Central memory CD8-positive, alpha-beta T cell (primary cell): ENCODE results near the gene ATP11A.
"Not testable (repeated sequence)": the region's sequence is repeated elsewhere in the genome, so short reads cannot be mapped to it uniquely, and the experiment has no call there.

ENCODE experiments used
- ATAC-seq: fragments of 150-1000 bp; cut with Tn5 transposase; replicated peaks from 2 replicates; pipeline ENCODE4 v1.10.0; 2022; ENCODE audit warnings: mild to moderate bottlenecking, moderate FRiP score, moderate number of reproducible peaks; ENCODE audit not compliant: poor library complexity, severe bottlenecking; ENCODE audit errors: extremely low read depth
- DNase-seq, 2 donors: peaks; one replicate each; pipeline ENCODE4 v3.0.0; 2021; ENCODE audit warnings: low spot score in 2 of 2
- H3K27ac Mint-ChIP-seq: one replicate; pipeline ENCODE4 v1.8.0; 2022; ENCODE audit warnings: low read depth, mild to moderate bottlenecking, moderate library complexity, mixed read lengths
- H3K27me3 Mint-ChIP-seq: one replicate; pipeline ENCODE4 v1.8.0; 2022; ENCODE audit warnings: mixed read lengths
- H3K36me3 Mint-ChIP-seq: one replicate; pipeline ENCODE4 v1.8.0; 2022; ENCODE audit warnings: mild to moderate bottlenecking, moderate library complexity, mixed read lengths; ENCODE audit not compliant: insufficient read depth
- H3K4me1 Mint-ChIP-seq: one replicate; pipeline ENCODE4 v1.8.0; 2022; ENCODE audit warnings: mixed read lengths
- H3K4me3 Mint-ChIP-seq: one replicate; pipeline ENCODE4 v1.8.0; 2022; ENCODE audit warnings: mild to moderate bottlenecking, moderate library complexity, mixed read lengths
- H3K9me3 Mint-ChIP-seq: one replicate; pipeline ENCODE4 v1.8.0; 2022; ENCODE audit warnings: mixed read lengths

ATP11A gene

GRCh38 chr13:112675366-112675756 is 14.5 kb upstream of the ATP11A start:
- H3K4me3 Mint-ChIP-seq = no peak overlapping the region
- H3K9me3 Mint-ChIP-seq = no peaks in the 10 kb centered on the region
- H3K4me1 Mint-ChIP-seq = no peaks in the 10 kb centered on the region
- DNase-seq = no peak
- no peaks in the 10 kb centered on the region for H3K36me3 Mint-ChIP-seq
- no peak for ATAC-seq
- H3K27ac Mint-ChIP-seq = no peak overlapping the region
- H3K27me3 Mint-ChIP-seq = peaks cover 55% of the 10 kb centered on the region

GRCh38 chr13:112677421-112677962 is 12.3 kb upstream of the ATP11A start:
- H3K27ac Mint-ChIP-seq, H3K4me1 Mint-ChIP-seq, DNase-seq, H3K9me3 Mint-ChIP-seq, H3K4me3 Mint-ChIP-seq, H3K36me3 Mint-ChIP-seq, ATAC-seq: not testable (repeated sequence)
- H3K27me3 Mint-ChIP-seq = peaks cover 49% of the 10 kb centered on the region

DNA sequence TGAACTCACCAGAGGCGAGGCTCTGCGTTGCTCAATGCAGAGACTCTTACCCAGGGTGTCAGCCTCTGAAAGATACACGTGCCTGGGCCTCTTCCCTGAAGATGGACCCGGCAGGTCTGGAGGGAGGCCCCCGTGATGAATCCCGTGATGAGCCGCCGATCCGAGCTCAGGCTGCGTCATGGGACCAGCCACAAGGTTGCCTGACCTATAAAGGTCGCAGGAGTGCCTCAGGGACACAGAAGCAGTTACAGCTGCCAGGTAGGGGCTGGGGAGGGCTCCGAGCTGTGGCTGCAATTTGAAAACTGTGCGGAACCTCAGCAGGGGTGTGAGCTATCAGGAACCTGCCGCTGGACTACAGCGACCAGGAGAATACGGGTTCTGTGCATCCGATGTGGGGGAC is 10.5 kb upstream of the ATP11A start:
- no peaks in the 10 kb centered on the region for H3K9me3 Mint-ChIP-seq
- peaks cover under 1% of the 10 kb centered on the region for H3K36me3 Mint-ChIP-seq
- DNase-seq (no peak), ATAC-seq (no peak)
- peaks cover 30% of the 10 kb centered on the region for H3K27me3 Mint-ChIP-seq
- no peak overlapping the region for H3K4me3 Mint-ChIP-seq
- H3K4me1 Mint-ChIP-seq = no peaks in the 10 kb centered on the region
- no peak overlapping the region for H3K27ac Mint-ChIP-seq

GRCh38 chr13:112679932-112680677 is 9.7 kb upstream of the ATP11A start:
- Mint-ChIP-seq H3K36me3 (peaks cover 2% of the 10 kb centered on the region), H3K27ac (no peak overlapping the region), H3K4me1 (no peaks in the 10 kb centered on the region), H3K27me3 (peaks cover 24% of the 10 kb centered on the region), H3K4me3 (no peak overlapping the region), H3K9me3 (no peaks in the 10 kb centered on the region)
- no peak for DNase-seq
- no peak for ATAC-seq

DNA sequence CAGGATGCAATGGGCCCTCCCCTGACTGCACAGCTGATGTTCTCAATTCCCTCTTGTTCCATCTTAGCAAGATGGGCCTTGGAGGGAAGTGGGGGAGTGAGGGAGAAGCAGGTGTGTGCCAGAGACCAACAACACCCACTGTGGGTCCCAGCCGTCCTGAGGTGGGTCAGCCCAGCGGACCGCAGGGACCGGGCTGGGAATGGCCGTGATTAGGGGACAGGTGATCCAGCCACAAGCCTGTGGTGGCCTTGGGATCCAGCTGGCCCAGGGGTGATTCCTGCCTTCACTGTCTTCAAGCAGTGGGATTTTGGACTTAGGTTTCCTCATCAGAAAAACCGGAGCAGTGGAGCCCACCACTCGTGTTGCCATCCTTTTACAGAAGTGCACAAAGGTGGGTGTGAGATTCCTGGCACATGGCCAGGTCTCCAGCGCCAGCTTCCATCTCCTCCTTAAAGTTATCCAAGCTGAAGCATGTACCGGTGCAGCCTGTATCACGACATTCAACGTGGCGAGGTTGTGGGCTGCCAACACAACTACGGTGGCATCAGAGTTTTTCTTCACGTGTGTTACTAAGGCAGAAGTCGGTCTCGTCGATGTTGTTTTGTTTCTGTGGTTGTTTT is 9.0 kb upstream of the ATP11A start:
- no peaks in the 10 kb centered on the region for H3K4me1 Mint-ChIP-seq
- DNase-seq (no peak), ATAC-seq (no peak)
- no peak overlapping the region for H3K27ac Mint-ChIP-seq
- H3K36me3 Mint-ChIP-seq = peaks cover 2% of the 10 kb centered on the region
- no peaks in the 10 kb centered on the region for H3K9me3 Mint-ChIP-seq
- H3K4me3 Mint-ChIP-seq = no peak overlapping the region
- peaks cover 17% of the 10 kb centered on the region for H3K27me3 Mint-ChIP-seq

- H3K27me3 Mint-ChIP-seq = no peaks in the 10 kb centered on the region
- peaks cover 4% of the 10 kb centered on the region for H3K4me1 Mint-ChIP-seq
- no peak overlapping the region for H3K4me3 Mint-ChIP-seq
- no peak overlapping the region for H3K27ac Mint-ChIP-seq
- H3K9me3 Mint-ChIP-seq = no peaks in the 10 kb centered on the region
- DNase-seq (no peak), ATAC-seq (no peak)
- peaks cover 4% of the 10 kb centered on the region for H3K36me3 Mint-ChIP-seq
These were observed 6.3 kb upstream of the ATP11A start for GRCh38 chr13:112683581-112683980.

GRCh38 chr13:112684071-112684845 is 5.6 kb upstream of the ATP11A start:
- H3K27ac Mint-ChIP-seq = no peak overlapping the region
- peaks cover 4% of the 10 kb centered on the region for H3K36me3 Mint-ChIP-seq
- no peaks in the 10 kb centered on the region for H3K27me3 Mint-ChIP-seq
- H3K4me1 Mint-ChIP-seq = peaks cover 10% of the 10 kb centered on the region
- H3K4me3 Mint-ChIP-seq = no peak overlapping the region
- ATAC-seq (no peak), DNase-seq (no peak)
- H3K9me3 Mint-ChIP-seq = no peaks in the 10 kb centered on the region

- not testable (repeated sequence) for ATAC-seq, H3K27me3 Mint-ChIP-seq, H3K36me3 Mint-ChIP-seq, H3K4me3 Mint-ChIP-seq, DNase-seq, H3K9me3 Mint-ChIP-seq, H3K27ac Mint-ChIP-seq, H3K4me1 Mint-ChIP-seq
These were observed 4.5 kb upstream of the ATP11A start for GRCh38 chr13:112685189-112685805.

GRCh38 chr13:112685896-112686295 is 3.9 kb upstream of the ATP11A start:
- no peaks in the 10 kb centered on the region for H3K27me3 Mint-ChIP-seq
- H3K9me3 Mint-ChIP-seq = no peaks in the 10 kb centered on the region
- H3K27ac Mint-ChIP-seq = no peak overlapping the region
- ATAC-seq = no peak
- no peak overlapping the region for H3K4me3 Mint-ChIP-seq
- H3K4me1 Mint-ChIP-seq = peaks cover 13% of the 10 kb centered on the region
- DNase-seq = no peak
- H3K36me3 Mint-ChIP-seq = peaks cover 6% of the 10 kb centered on the region

DNA sequence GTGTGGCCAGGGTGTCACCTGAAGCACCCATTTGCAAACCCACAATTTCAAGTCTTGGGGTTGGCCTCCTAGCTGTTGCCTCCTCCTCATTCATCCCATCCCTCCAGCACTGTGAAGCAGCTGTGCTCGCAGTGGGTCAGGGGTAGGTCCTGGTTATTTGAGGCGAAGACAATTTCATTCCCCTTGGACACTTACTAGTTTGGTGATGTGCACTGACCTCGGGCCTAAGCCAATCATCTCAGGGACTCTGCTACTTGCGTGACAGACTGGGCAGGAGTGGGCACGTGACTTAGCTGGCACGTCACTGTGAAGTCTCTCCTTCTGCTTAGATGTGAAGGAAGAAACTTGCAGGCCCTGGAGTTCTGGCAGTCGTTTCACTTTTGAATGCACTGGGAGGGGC is 3.5 kb upstream of the ATP11A start:
- Mint-ChIP-seq H3K9me3 (no peaks in the 10 kb centered on the region), H3K36me3 (peaks cover 10% of the 10 kb centered on the region), H3K4me3 (no peak overlapping the region), H3K27me3 (no peaks in the 10 kb centered on the region), H3K4me1 (peaks cover 17% of the 10 kb centered on the region), H3K27ac (no peak overlapping the region)
- DNase-seq (no peak), ATAC-seq (no peak)

DNA sequence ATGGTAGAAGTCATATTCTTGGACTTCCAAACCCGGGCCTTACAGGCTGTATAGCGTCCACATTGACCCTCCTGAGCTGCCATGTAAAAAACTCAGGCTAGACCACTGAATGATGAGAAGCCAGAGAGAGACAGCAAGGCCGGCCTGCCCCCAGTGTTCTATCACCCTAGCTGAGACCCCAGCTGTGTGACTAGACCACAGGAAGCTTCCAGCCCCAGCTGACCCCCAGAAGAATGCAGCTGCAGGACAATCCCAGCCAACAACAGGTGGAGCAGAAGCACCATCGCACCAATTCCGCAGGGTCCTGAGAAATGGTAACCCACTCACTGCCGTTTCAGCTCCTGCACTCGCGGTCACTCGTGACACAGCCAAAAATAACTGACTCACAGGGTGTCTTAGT is 2.9 kb upstream of the ATP11A start:
- ATAC-seq (no peak), DNase-seq (no peak)
- Mint-ChIP-seq H3K4me3 (no peak overlapping the region), H3K27me3 (no peaks in the 10 kb centered on the region), H3K36me3 (peaks cover 11% of the 10 kb centered on the region), H3K9me3 (no peaks in the 10 kb centered on the region), H3K27ac (no peak overlapping the region), H3K4me1 (peaks cover 23% of the 10 kb centered on the region)

- peaks cover 11% of the 10 kb centered on the region for H3K36me3 Mint-ChIP-seq
- peak overlapping the region; percentile 79 for H3K4me3 Mint-ChIP-seq
- ATAC-seq (no peak), DNase-seq (no peak)
- peaks cover 33% of the 10 kb centered on the region for H3K4me1 Mint-ChIP-seq
- no peaks in the 10 kb centered on the region for H3K9me3 Mint-ChIP-seq
- peak overlapping the region; percentile 56 for H3K27ac Mint-ChIP-seq
- H3K27me3 Mint-ChIP-seq = no peaks in the 10 kb centered on the region
These were observed 1.8 kb upstream of the ATP11A start for GRCh38 chr13:112687836-112688559.
